ENCODE data around the gene AP1S3. TPM values are rescaled to one million over a fixed set of nuclear protein-coding genes. Genes with fewer than 3 reads are reported as not detected.
"Not testable (repeated sequence)": the region's sequence is repeated elsewhere in the genome, so short reads cannot be mapped to it uniquely, and the experiment has no call there.

Gene AP1S3
- total RNA-seq, 1 donor from 2014 or later = 6.4 TPM

DNA sequence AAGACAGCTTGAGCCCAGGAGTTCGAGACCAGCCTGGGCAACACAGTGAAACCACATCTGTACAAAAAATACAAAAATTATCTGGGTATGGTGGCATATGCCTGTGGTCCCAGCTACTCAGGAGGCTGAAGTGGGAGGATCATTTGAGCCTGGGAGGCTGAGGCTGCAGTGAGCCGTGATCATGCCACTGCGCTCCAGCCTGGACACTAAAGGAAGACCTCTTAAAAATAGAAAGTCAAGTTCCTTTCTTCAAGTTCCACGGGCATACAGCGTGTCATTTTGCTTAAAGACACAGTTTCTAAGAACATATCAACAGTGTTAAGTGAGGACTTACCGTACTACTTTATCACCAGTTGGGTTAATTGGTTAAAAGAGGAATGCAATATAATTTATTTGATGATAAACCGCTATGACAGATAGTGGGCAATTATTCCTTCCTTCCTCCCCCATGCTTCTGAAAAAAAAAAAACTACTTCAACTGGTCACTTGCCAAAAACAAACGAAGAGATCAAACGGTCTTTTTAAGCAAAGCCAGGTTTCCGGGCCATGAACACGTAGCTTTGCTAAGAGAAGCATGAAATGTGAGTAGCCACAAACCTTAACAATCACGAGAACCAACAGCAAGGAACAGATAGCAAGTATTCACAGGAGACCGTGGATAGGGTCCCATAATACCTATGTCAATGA lies 21.4 kb downstream of the AP1S3 start:
- intact Hi-C loops (cut with DNase I) = no loop called here
- H3K9me3 ChIP-seq = no peaks in the 10 kb centered on the region
- ATAC-seq (no peak), DNase-seq (no peak)
- H3K27me3 ChIP-seq (ENCODE audit: low read depth) = no peaks in the 10 kb centered on the region
- H3K36me3 ChIP-seq = no peaks in the 10 kb centered on the region
- TF ChIP-seq, protein P1, sequence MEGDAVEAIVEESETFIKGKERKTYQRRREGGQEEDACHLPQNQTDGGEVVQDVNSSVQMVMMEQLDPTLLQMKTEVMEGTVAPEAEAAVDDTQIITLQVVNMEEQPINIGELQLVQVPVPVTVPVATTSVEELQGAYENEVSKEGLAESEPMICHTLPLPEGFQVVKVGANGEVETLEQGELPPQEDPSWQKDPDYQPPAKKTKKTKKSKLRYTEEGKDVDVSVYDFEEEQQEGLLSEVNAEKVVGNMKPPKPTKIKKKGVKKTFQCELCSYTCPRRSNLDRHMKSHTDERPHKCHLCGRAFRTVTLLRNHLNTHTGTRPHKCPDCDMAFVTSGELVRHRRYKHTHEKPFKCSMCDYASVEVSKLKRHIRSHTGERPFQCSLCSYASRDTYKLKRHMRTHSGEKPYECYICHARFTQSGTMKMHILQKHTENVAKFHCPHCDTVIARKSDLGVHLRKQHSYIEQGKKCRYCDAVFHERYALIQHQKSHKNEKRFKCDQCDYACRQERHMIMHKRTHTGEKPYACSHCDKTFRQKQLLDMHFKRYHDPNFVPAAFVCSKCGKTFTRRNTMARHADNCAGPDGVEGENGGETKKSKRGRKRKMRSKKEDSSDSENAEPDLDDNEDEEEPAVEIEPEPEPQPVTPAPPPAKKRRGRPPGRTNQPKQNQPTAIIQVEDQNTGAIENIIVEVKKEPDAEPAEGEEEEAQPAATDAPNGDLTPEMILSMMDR (IDR thresholded peaks at IDR 0.05) = no peak
- H3K4me1 ChIP-seq = no peaks in the 10 kb centered on the region
- H3K4me3 ChIP-seq = no peak overlapping the region
- H3K27ac ChIP-seq = no peak overlapping the region

DNA sequence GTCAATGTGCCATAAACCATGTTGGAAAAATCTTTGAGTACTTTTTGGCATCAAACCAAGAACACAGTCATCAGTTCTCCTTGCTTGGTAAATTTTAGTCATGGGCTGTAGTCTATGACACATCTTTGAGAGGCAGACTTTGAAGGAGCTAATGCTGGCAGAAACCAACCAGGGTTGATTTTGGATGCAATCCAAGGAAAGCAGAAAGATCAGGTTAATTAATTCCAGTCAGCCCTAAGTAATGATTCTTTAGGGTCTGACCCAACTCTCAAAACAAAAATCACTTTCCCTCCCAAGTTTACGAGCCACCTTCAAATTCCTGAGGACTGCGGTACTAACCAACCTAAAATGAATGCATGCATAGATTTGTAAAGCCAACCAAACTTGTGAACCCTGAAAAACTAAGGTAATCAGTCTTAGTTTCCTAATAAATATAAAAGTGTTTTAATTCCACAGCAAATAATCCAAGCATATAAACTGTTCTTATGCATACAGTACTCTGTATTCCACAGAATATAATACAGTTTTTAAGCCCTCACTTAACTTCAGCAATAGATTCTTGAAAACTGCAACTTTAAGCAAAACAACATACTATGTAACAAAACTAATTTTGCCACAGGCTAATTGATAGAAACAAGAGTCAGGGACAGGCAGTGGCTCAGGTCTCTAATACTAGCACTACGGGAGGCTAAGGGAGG lies 22.0 kb downstream of the AP1S3 start:
- Histone ChIP-seq H3K27ac (no peak overlapping the region), H3K4me3 (no peak overlapping the region), H3K36me3 (no peaks in the 10 kb centered on the region), H3K4me1 (no peaks in the 10 kb centered on the region), H3K9me3 (no peaks in the 10 kb centered on the region), H3K27me3 (ENCODE audit: low read depth) (no peaks in the 10 kb centered on the region)
- intact Hi-C loops (cut with DNase I) = no loop called here
- ATAC-seq = peak; percentile 55 to 79
- TF ChIP-seq, protein P1 (IDR thresholded peaks at IDR 0.05) = no peak
- DNase-seq = no peak

DNA sequence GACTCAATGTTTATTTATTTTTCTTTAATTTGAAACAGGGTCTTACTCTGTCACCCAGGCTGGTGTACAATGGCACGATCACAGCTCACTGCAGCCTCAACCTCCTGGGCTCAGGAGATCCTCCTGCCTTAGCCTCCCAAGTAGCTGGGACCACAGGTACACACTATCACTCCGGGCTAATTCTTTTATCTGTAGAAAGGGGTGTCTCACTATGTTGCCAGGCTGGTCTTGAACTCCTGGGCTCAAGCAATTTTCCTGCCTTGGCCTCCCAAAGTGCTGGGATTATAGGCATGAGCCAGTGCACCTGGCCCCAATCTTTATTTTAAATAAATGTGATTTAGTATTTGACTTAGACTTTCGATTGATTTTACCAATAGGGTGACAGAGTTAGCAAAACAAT lies 22.6 kb downstream of the AP1S3 start:
- H3K27ac ChIP-seq; H3K9me3 ChIP-seq; DNase-seq; H3K4me3 ChIP-seq; H3K4me1 ChIP-seq; H3K27me3 ChIP-seq (ENCODE audit: low read depth); intact Hi-C loops (cut with DNase I); H3K36me3 ChIP-seq: not testable (repeated sequence)
- peak in 1 of 2 donors; percentile 6 for ATAC-seq

DNA sequence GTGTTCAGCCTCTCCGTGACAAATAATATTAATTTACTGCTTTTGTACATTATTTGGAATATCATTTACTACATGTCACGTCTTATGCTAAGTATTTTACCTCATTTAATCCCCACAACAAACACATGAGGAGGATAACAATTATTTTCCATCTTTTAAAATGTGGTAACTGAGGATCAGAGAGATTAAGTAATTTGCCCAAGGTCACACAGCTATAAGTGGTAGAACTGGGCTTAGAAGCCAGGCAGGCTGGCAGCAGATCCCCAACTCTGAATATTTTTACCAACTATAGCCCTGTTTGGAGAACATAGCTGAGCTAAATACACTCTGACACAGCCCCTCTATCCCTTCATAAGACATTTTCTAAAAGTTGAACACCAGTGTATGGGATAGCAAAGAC lies 24.1 kb downstream of the AP1S3 start:
- DNase-seq (no peak), ATAC-seq (no peak)
- Histone ChIP-seq H3K9me3 (no peaks in the 10 kb centered on the region), H3K36me3 (no peaks in the 10 kb centered on the region), H3K27ac (no peak overlapping the region), H3K4me3 (no peak overlapping the region), H3K27me3 (ENCODE audit: low read depth) (no peaks in the 10 kb centered on the region), H3K4me1 (no peaks in the 10 kb centered on the region)
- intact Hi-C loops (cut with DNase I) = no loop called here
- TF ChIP-seq, protein P1 (IDR thresholded peaks at IDR 0.05) = no peak

DNA sequence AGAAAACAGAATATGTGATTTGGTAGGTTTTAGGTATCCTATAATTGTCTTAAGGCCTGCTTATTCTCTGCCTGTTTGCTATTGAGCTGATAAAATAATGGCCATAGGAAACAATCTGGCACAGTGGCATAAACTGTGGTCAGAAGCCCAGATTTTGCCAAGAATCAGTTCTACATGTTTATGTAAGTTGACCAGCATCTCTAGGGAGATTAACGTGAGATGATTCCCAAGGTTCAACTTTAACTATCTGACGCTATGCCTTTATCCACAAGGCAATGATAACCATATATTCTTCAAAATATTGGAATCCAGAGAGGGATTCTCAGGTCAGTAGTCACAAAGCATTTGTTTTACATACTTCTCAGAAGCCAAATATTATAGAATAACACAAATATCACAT lies 25.6 kb downstream of the AP1S3 start:
- no peaks in the 10 kb centered on the region for H3K4me1 ChIP-seq
- no peaks in the 10 kb centered on the region for H3K9me3 ChIP-seq
- DNase-seq (no peak), ATAC-seq (no peak)
- intact Hi-C loops (cut with DNase I) = no loop called here
- no peaks in the 10 kb centered on the region for H3K36me3 ChIP-seq
- H3K27ac ChIP-seq = no peak overlapping the region
- TF ChIP-seq, protein P1 (IDR thresholded peaks at IDR 0.05) = no peak
- H3K4me3 ChIP-seq = no peak overlapping the region
- no peaks in the 10 kb centered on the region for H3K27me3 ChIP-seq (ENCODE audit: low read depth)

DNA sequence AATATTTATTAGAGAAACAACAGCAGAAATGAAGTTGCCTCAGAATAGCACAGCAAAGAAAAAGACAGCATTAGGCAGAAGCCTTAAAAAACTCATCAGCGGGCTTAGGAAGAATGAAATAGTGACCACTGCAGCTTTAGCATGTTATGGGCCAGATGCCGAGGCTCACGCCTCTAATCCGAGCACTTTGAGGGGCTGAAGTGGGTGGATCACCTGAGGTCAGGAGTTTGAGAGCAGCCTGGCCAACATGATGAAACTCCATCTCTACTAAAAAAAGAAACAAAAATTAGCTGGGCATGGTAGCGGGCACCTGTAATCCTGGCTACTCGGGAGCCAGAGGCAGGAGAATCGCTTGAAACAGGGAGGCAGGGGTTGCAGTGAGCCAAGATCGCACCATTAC lies 32.4 kb downstream of the AP1S3 start:
- no peak for DNase-seq
- ATAC-seq = peak in 1 of 2 donors; percentile 58
- no peak overlapping the region for H3K4me3 ChIP-seq
- TF ChIP-seq, protein P1 (IDR thresholded peaks at IDR 0.05) = no peak
- intact Hi-C loops (cut with DNase I) = no loop called here
- H3K9me3 ChIP-seq = no peaks in the 10 kb centered on the region
- H3K36me3 ChIP-seq = no peaks in the 10 kb centered on the region
- H3K4me1 ChIP-seq = no peaks in the 10 kb centered on the region
- no peak overlapping the region for H3K27ac ChIP-seq
- H3K27me3 ChIP-seq (ENCODE audit: low read depth) = no peaks in the 10 kb centered on the region
